GM23338 (cell line): ENCODE data around the gene DPEP2NB. TPM values are rescaled to one million over a fixed set of nuclear protein-coding genes. Genes with fewer than 3 reads are reported as not detected.
"Not testable (repeated sequence)": the region's sequence is repeated elsewhere in the genome, so short reads cannot be mapped to it uniquely, and the experiment has no call there.

Experiments used
- ATAC-seq: fragments of 200-7000 bp; cut with Tn5 transposase; 3 replicates; pipeline ENCODE4 v1.9.1; 2020
- DNase-seq: peaks from one replicate; pipeline ENCODE4 v3.0.0-alpha.2; 2015; ENCODE audit warnings: low spot score
- H2AFZ ChIP-seq: fragments of 200-600 bp; sonication (generic); 2 replicates; pipeline ENCODE4 v1.8.0; 2016; ENCODE audit warnings: antibody characterized with exemption, mild to moderate bottlenecking, moderate library complexity
- H3F3A ChIP-seq: fragments of 200-600 bp; sonication (generic); replicated peaks from 2 replicates; pipeline ENCODE4 v1.8.0; 2017; ENCODE audit warnings: antibody characterized with exemption, mixed run types, low read depth
- H3K27ac ChIP-seq: fragments of 200-600 bp; sonication (generic); 2 replicates; pipeline ENCODE4 v1.6.1; 2016; ENCODE audit warnings: low read depth
- H3K27me3 ChIP-seq: fragments of 200-600 bp; sonication (generic); 2 replicates; pipeline ENCODE4 v1.8.0; 2016; ENCODE audit warnings: mild to moderate bottlenecking, mixed run types, moderate library complexity; ENCODE audit not compliant: insufficient read depth
- H3K36me3 ChIP-seq: fragments of 200-600 bp; sonication (generic); 2 replicates; pipeline ENCODE4 v1.8.0; 2016; ENCODE audit warnings: mild to moderate bottlenecking; ENCODE audit not compliant: insufficient read depth
- H3K4me1 ChIP-seq: fragments of 200-600 bp; sonication (generic); 2 replicates; pipeline ENCODE4 v1.8.0; 2016; ENCODE audit warnings: mild to moderate bottlenecking, moderate library complexity; ENCODE audit not compliant: insufficient read depth
- H3K4me2 ChIP-seq: fragments of 200-600 bp; sonication (generic); 2 replicates; pipeline ENCODE4 v1.7.1; 2017; ENCODE audit warnings: mixed run types
- H3K4me3 ChIP-seq: fragments of 200-600 bp; sonication (generic); 2 replicates; pipeline ENCODE4 v1.6.1; 2016; ENCODE audit warnings: mixed run types
- H3K79me2 ChIP-seq: fragments of 200-600 bp; sonication (generic); replicated peaks from 2 replicates; pipeline ENCODE4 v1.8.0; 2017; ENCODE audit warnings: mild to moderate bottlenecking; ENCODE audit not compliant: insufficient read depth
- H3K9me2 ChIP-seq: fragments of 200-600 bp; sonication (generic); 2 replicates; pipeline ENCODE4 v1.8.0; 2017; ENCODE audit not compliant: insufficient read depth
- H4K20me1 ChIP-seq: fragments of 200-600 bp; sonication (generic); replicated peaks from 2 replicates; pipeline ENCODE4 v1.8.0; 2017; ENCODE audit warnings: mild to moderate bottlenecking; ENCODE audit not compliant: insufficient read depth
- H3K27ac Mint-ChIP-seq: 2 replicates; pipeline ENCODE4 v1.8.0; 2020; ENCODE audit warnings: inconsistent platforms, mild to moderate bottlenecking, moderate library complexity, mixed read lengths
- H3K27me3 Mint-ChIP-seq: 3 replicates; pipeline ENCODE4 v1.8.0; 2022; ENCODE audit warnings: low read depth, mild to moderate bottlenecking, moderate library complexity, mixed read lengths, inconsistent platforms; ENCODE audit not compliant: insufficient read depth, poor library complexity
- H3K36me3 Mint-ChIP-seq: 3 replicates; pipeline ENCODE4 v1.8.0; 2021; ENCODE audit warnings: low read depth, mild to moderate bottlenecking, inconsistent platforms, moderate library complexity, mixed read lengths
- H3K4me1 Mint-ChIP-seq: 3 replicates; pipeline ENCODE4 v1.8.0; 2020; ENCODE audit warnings: mild to moderate bottlenecking, inconsistent platforms, mixed read lengths
- H3K4me3 Mint-ChIP-seq: 3 replicates; pipeline ENCODE4 v1.8.0; 2021; ENCODE audit warnings: moderate library complexity, mild to moderate bottlenecking, inconsistent platforms, mixed read lengths
- H3K9me3 Mint-ChIP-seq: 3 replicates; pipeline ENCODE4 v1.8.0; 2020; ENCODE audit warnings: moderate library complexity, mild to moderate bottlenecking, inconsistent platforms, mixed read lengths
- CREB1 ChIP-seq: fragments of 250-450 bp; sonication (Bioruptor Pico); IDR thresholded peaks from 2 replicates; pipeline ENCODE4 v1.5.0; 2020; ENCODE audit warnings: low read depth, mild to moderate bottlenecking, moderate library complexity
- ETS1 ChIP-seq: IDR thresholded peaks from 2 replicates; pipeline ENCODE4 v1.6.1; 2016; ENCODE audit warnings: antibody characterized with exemption
- EZH2 ChIP-seq: fragments of 200-600 bp; sonication (generic); IDR thresholded peaks from one replicate; pipeline ENCODE4 v1.8.0; 2017; ENCODE audit warnings: antibody characterized with exemption, mild to moderate bottlenecking, low read depth; ENCODE audit not compliant: unreplicated experiment
- EZH2phosphoT487 ChIP-seq: fragments of 200-600 bp; sonication (generic); IDR thresholded peaks from one replicate; pipeline ENCODE4 v1.8.1; 2018; ENCODE audit warnings: antibody characterized with exemption; ENCODE audit not compliant: unreplicated experiment
- ZNF331 ChIP-seq: fragments of 250-450 bp; sonication (Bioruptor Pico); IDR thresholded peaks from 2 replicates; pipeline ENCODE4 v1.5.0; 2020; ENCODE audit warnings: low read depth, mild to moderate bottlenecking, moderate library complexity
- polyA plus RNA-seq: library from polyadenylated mRNA; unstranded; fragments of >200 nt; fragmentation: Nextera tagmentation; extraction: Ambion mirVana; gene quantifications from 2 replicates; pipeline ENCODE4 v1.2.1, GENCODE V29; 2016
- total RNA-seq: library from RNA; depleted of rRNA; stranded (reverse); fragments of >200 nt; shearing (Covaris generic); gene quantifications from 2 replicates; pipeline ENCODE4 v1.2.3, GENCODE V29; 2014
- TF ChIP-seq, protein P1 (sequence below): fragments of 250-450 bp; sonication (Bioruptor Pico); IDR thresholded peaks from 2 replicates; pipeline ENCODE4 v1.5.0; 2020; ENCODE audit warnings: mild to moderate bottlenecking, moderate library complexity
- TF ChIP-seq, protein P2 (sequence below), 2 experiments: fragments of 200-600 bp in 1 of 2; sonication (generic) in 1 of 2; conservative IDR thresholded peaks; 2 replicates each; pipeline versions ENCODE4 v1.5.1 to v1.6.1; 2016 to 2017; ENCODE audit warnings: antibody characterized with exemption in 2 of 2, low read depth in 2 of 2, mild to moderate bottlenecking in 2 of 2, moderate library complexity in 1 of 2

Gene DPEP2NB
- total and polyA plus RNA-seq, 2 experiments from 2014 or later, result not detected

DNA sequence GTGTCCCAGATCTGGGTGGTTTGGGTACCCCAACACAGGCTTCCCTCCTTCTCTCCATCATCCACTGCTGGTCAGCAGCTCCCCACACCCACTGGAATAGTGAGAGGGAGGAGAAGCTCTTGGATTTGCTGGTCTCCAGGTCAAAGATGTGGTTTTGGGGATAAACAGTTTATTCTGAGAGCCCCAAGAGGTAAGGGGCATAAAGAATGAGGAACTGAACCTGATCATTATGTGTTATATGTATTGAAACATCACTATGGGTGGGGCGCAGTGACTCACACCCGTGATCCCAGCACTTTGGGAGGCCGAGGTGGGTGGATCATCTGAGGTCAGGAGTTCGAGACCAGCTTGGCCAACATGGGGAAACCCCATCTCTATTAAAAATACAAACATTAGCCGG is 20.3 kb downstream of the DPEP2NB start:
- peaks cover 13% of the 10 kb centered on the region for H3K27me3 Mint-ChIP-seq
- Histone ChIP-seq H3K79me2 (no peaks in the 10 kb centered on the region), H4K20me1 (no peaks in the 10 kb centered on the region), H2AFZ (no peak overlapping the region), H3K27me3 (peaks cover 3% of the 10 kb centered on the region; the same call in 1 of the 2 replicates), H3F3A (0 out of 2 replicates have a peak, but pooled peaks cover 3% of the 10 kb centered on the region), H3K9me2 (no peaks in the 10 kb centered on the region), H3K36me3 (no peaks in the 10 kb centered on the region), H3K4me2 (no peak overlapping the region), H3K4me3 (no peak overlapping the region), H3K27ac (no peak overlapping the region), H3K4me1 (no peaks in the 10 kb centered on the region)
- no peaks in the 10 kb centered on the region for H3K9me3 Mint-ChIP-seq
- H3K4me3 Mint-ChIP-seq, result no peak overlapping the region
- H3K4me1 Mint-ChIP-seq, result no peaks in the 10 kb centered on the region
- no peaks in the 10 kb centered on the region for H3K36me3 Mint-ChIP-seq
- TF ChIP-seq, protein P1, sequence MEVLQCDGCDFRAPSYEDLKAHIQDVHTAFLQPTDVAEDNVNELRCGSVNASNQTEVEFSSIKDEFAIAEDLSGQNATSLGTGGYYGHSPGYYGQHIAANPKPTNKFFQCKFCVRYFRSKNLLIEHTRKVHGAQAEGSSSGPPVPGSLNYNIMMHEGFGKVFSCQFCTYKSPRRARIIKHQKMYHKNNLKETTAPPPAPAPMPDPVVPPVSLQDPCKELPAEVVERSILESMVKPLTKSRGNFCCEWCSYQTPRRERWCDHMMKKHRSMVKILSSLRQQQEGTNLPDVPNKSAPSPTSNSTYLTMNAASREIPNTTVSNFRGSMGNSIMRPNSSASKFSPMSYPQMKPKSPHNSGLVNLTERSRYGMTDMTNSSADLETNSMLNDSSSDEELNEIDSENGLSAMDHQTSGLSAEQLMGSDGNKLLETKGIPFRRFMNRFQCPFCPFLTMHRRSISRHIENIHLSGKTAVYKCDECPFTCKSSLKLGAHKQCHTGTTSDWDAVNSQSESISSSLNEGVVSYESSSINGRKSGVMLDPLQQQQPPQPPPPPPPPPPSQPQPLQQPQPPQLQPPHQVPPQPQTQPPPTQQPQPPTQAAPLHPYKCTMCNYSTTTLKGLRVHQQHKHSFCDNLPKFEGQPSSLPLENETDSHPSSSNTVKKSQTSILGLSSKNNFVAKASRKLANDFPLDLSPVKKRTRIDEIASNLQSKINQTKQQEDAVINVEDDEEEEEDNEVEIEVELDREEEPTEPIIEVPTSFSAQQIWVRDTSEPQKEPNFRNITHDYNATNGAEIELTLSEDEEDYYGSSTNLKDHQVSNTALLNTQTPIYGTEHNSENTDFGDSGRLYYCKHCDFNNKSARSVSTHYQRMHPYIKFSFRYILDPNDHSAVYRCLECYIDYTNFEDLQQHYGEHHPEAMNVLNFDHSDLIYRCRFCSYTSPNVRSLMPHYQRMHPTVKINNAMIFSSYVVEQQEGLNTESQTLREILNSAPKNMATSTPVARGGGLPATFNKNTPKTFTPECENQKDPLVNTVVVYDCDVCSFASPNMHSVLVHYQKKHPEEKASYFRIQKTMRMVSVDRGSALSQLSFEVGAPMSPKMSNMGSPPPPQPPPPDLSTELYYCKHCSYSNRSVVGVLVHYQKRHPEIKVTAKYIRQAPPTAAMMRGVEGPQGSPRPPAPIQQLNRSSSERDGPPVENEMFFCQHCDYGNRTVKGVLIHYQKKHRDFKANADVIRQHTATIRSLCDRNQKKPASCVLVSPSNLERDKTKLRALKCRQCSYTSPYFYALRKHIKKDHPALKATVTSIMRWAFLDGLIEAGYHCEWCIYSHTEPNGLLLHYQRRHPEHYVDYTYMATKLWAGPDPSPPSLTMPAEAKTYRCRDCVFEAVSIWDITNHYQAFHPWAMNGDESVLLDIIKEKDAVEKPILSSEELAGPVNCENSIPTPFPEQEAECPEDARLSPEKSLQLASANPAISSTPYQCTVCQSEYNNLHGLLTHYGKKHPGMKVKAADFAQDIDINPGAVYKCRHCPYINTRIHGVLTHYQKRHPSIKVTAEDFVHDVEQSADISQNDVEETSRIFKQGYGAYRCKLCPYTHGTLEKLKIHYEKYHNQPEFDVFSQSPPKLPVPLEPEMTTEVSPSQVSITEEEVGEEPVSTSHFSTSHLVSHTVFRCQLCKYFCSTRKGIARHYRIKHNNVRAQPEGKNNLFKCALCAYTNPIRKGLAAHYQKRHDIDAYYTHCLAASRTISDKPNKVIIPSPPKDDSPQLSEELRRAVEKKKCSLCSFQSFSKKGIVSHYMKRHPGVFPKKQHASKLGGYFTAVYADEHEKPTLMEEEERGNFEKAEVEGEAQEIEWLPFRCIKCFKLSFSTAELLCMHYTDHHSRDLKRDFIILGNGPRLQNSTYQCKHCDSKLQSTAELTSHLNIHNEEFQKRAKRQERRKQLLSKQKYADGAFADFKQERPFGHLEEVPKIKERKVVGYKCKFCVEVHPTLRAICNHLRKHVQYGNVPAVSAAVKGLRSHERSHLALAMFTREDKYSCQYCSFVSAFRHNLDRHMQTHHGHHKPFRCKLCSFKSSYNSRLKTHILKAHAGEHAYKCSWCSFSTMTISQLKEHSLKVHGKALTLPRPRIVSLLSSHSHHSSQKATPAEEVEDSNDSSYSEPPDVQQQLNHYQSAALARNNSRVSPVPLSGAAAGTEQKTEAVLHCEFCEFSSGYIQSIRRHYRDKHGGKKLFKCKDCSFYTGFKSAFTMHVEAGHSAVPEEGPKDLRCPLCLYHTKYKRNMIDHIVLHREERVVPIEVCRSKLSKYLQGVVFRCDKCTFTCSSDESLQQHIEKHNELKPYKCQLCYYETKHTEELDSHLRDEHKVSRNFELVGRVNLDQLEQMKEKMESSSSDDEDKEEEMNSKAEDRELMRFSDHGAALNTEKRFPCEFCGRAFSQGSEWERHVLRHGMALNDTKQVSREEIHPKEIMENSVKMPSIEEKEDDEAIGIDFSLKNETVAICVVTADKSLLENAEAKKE (CRISPR knock-in tag), result no peak
- TF ChIP-seq, protein P2, sequence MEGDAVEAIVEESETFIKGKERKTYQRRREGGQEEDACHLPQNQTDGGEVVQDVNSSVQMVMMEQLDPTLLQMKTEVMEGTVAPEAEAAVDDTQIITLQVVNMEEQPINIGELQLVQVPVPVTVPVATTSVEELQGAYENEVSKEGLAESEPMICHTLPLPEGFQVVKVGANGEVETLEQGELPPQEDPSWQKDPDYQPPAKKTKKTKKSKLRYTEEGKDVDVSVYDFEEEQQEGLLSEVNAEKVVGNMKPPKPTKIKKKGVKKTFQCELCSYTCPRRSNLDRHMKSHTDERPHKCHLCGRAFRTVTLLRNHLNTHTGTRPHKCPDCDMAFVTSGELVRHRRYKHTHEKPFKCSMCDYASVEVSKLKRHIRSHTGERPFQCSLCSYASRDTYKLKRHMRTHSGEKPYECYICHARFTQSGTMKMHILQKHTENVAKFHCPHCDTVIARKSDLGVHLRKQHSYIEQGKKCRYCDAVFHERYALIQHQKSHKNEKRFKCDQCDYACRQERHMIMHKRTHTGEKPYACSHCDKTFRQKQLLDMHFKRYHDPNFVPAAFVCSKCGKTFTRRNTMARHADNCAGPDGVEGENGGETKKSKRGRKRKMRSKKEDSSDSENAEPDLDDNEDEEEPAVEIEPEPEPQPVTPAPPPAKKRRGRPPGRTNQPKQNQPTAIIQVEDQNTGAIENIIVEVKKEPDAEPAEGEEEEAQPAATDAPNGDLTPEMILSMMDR (conservative IDR thresholded peaks at IDR 0.05; ENCODE audit: low read depth in 2 of 2), result no peak
- TF ChIP-seq EZH2, result no peak
- TF ChIP-seq EZH2phosphoT487, result no peak
- TF ChIP-seq ETS1, result no peak
- TF ChIP-seq ZNF331, result no peak
- TF ChIP-seq CREB1, result no peak
- DNase-seq (no peak), ATAC-seq (no peak)
- no peak overlapping the region for H3K27ac Mint-ChIP-seq

- not testable (repeated sequence) for DNase-seq, H3K4me2 ChIP-seq, H3K4me1 ChIP-seq, H3K9me2 ChIP-seq, H3K4me3 ChIP-seq, H3F3A ChIP-seq, H2AFZ ChIP-seq, H3K27ac Mint-ChIP-seq, H3K9me3 Mint-ChIP-seq, H3K4me1 Mint-ChIP-seq, H3K36me3 ChIP-seq, ATAC-seq, H3K4me3 Mint-ChIP-seq, H3K79me2 ChIP-seq, H3K27ac ChIP-seq, H3K36me3 Mint-ChIP-seq, H4K20me1 ChIP-seq, H3K27me3 ChIP-seq
- peaks cover 13% of the 10 kb centered on the region for H3K27me3 Mint-ChIP-seq
Measured at GRCh38 chr16:67994040-67994408, 21.7 kb downstream of the DPEP2NB start.
